Dedifferentiated amniotic fluid mesenchymal stem cell (primary cell): ENCODE results near the gene TACC2.

Experiments
- DNase-seq: peaks from one replicate; pipeline ENCODE4 v3.0.0-alpha.2; 2016; ENCODE audit errors: extremely low spot score

The TACC2 gene

DNA sequence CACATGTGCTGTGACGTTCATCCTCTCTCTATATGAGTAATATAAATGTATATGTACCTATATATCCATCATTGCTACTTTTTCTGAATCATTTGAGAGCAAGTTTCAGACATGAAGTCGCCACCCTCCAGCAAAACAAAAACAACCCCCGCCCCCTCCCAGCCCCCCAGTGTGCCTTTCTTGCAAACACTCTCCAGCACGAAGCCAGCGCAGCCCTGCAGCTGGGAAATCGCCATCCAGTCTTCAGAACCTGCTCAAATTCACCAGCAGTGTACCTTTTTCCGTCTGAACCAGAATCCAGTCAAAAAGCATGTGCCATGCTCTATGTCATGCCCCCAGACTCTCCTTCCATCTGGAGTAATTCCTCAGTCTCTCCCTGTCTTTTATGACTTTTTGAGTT lies 135.8 kb downstream of the TACC2 start:
- no peak for DNase-seq

DNA sequence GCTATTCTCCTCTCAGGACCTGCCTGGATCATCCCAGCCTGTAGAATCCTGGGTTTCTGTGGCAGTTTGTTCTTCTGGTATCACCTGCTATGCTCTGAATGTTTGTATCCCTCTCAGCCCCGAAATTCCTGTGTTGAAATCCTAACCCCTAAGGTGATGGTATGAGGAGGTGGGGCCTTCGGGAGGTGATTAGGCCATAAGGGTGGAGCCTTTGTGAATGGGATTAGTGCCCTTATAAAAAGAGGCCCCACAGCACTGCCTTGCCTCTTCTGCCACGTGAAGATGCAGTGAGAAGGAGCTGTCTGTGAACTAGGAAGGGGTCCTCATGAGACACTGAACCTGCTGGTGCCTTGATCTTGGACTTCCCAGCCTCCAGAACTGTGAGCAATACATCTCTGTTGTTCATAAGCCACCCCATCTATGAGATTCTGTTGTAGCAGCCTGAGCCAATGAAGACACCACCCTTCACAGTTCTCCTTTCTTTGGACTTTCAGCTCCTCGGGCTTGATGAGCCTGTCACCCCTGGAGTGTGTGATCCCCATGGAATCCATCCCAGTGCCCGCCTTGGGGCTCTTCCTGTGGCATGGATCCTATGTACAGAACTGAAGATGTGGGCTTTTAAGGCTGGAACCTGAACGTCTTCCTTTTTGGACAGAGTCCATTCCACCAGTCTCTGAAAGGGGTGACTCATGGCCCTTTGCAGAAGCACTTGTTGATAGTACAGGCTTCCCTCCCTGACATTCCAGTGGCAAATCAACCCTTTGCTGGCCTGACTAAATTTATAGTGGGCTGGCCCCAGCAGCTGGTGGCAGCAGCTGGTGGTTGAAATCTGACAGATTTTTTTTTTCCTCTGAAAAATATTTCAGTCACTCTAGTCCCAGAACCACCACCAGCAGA lies 138.0 kb downstream of the TACC2 start:
- DNase-seq: peak; percentile 79

DNA sequence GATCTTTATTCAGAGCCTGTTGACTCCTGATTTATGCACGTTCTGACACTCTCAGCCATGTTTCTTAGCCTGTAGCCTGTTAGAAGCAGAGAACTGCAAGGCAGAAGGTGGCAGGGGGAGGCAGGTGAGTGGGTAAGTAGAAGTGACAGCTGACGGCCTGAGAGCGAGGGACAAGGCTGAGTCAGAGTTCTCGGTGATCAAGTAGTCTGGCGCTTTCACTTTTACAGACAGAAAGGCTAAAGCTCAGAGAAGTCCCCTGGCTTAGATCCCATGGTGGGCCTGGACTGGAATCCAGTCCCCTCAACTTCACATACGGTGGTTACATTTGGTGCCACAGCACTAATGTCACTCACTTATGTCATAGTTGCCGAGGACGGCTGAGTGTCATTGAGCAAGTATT lies 139.0 kb downstream of the TACC2 start:
- no peak for DNase-seq

DNA sequence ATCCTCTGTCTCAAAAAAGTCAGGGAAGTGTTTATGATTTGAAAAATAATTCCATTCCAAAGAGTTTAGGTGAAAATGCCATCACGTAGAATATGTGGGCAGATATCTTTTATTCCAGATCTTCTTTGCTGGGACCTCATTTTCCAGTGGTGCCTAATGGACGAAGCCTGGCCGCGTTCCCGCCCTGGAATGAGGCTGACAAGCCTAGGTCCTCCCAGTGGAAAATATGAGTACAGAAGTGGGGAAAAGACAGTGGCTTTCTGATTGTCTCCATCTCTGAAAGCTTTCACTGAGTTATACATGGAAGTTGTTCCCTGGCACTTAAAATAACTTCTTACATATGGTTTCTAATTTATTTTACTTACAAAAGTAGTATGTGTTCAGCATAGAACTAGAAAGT lies 139.4 kb downstream of the TACC2 start:
- peak; percentile 56 for DNase-seq

DNA sequence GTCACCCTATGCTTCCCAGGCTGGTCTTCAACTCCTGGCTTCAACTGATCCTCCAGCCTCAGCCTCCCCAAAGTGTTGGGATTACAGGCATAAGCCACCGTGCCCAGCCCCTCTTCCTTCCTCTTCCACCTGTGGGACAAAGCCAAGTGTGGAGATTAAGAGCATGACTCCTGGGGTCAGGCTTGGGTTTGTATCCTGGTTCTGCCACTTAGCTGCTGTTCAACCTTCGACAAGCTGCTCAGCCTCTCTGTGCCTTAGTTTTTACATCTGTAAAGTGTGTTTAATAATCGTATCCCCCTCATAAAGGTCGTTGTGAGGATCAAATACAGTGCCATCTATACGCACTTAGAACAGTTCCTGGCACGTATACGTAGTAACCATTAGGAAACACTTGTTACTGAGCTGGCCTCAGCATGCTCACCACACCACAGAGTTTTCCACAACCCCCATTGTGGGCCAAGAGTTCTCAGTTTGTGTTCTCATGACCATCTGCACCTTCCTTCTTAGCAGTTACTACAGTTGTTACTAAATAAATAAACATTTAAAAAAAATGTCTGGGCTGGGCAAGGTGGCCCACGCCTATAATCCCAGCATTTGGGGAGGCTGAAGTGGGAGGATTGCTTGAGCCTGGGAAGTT lies 141.6 kb downstream of the TACC2 start:
- DNase-seq: no peak

DNA sequence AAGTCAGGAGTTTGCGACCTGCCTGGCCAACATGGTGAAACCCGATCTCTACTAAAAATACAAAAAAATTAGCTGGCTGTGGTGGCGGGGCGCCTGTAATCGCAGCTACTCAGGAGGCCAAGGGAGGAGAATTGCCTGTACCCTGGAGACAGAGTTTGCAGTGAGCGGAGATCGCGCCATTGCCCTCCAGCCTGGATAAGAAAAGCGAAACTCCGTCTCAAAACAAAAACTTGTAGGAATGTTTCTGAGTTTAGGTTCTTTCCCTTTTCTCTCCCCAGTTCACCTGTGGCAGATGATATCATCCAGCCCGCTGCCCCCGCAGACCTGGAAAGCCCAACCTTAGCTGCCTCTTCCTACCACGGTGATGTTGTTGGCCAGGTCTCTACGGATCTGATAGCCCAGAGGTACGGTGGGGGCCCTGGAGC lies 143.4 kb downstream of the TACC2 start:
- DNase-seq: no peak

DNA sequence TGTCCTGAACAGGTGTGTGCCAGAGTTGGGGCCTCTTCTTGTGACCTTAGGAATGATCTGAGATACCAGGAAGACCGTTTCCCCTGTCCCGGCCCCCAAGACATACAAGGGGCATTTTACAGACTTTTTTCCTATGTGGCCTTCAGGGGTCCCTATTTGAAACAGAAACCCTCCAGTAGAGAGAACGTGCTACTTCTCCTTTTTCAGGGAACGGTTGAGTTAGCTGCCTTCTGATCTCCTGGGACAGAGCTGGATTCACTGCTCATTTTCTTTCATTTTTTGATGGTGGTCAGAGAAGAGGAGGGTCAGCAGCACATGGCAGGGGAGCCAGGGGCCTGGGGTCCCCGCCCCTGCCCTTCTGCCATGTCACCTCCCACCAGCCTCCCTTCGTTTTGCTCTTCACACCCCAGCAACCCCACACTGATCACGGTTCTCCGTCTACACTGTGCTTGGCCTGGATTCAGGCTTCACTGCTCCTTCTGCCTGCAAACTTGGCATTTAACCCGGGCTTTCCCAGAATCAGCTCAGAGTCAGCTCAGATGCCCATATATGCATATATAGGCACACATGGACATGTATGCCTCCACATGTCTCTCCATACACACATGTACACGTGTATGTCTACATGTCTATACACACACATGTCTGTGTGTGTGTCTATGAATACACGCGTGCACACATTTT lies 144.1 kb downstream of the TACC2 start:
- no peak for DNase-seq

DNA sequence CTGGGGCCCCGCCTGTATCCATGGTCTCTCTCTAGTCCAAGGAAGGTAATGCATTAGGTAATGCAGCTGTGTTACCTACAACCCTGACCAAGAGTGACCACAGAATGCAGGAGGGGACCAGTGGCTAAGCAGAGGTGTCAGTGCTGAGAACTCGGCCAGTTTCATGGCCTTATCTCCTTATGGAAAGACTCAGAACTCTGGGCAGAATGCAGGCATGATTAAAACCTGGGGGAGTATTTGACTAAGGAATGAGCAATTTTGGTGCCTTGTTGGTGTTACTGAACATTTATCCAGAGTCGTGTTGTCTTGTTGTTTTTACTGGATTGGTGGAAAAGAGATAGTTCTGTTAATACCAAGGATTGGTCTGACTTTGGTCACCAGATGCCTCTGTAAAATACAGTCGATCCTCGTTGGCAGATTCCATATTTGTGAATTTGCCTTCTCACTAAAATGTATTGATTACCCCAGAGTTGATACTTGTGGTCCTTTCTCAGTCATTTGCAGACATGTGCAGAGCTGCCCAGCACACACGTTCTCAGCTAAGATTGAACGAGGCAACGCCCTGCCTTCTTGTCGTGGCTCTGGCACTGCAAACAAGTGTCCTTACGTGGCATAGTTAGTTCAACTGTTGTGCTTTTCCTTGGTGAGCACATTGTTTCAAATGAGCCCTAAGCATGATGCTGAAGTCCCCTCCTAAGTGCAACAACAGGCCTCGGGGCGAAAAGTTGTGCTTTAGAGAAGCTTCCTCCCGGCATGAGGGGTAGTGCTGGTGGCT lies 146.5 kb downstream of the TACC2 start:
- DNase-seq: no peak

DNA sequence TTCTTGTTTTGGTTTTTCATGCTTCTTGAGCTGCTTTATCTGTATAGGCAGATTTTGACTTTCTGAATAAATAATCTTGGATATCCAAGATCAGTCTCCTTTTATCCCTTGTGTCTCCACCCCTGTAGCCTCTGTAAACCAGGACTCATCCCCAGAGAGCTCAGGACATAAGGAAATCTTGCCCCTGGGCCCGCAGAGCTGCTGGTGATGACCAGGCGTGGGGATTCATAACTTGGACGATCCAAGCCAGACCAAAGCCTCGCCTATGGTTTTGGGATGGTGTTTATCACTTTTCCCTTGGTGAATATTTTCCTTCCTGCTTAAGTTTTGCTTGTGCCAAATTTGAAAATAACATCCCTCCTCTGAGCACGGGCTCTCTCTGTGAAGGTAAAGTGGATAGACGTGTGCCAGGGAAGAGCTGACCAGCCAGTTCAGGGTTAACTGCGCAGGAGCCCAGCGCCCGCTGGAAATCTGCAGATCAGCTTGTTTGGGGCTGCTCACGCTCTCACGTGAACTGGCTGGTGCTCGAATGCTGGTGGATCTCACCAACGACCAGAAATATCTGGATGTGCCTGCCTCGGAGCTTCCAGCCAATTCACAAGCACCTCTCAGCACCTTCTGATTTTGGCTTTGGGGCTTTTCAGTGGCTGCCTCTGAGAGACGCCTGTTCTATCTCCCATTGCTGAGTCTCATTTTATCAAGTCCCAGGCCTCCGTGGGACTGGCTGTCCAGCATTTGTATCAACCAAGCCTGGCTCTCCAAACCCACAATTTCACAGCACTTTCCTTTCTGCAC lies 150.1 kb downstream of the TACC2 start:
- DNase-seq: no peak

DNA sequence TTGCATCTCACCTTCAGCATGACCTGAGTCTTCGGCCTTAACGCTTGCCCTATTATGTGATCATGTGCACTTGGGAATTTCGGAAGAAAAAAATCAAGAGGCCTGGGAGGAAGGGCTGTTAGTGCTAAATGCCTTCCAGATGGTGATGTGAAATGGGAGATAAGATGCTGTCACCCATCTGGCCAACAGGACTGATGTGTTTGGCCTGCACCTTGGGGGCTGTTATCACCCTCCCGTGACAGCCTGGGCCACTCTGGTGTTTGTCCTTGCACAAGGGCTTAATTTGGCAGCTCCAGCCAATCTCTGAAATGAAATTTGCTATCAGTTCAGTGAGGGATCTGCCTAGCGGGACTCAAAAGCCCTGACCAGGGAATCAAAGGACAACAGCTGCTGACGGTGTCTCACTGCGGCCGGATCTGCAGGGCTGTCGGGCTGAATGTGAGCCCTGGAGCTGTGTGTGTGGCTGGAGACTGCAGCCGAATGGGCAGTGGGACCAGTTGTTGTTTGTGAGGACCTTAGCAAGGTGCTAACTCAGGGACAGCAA lies 150.7 kb downstream of the TACC2 start:
- DNase-seq: no peak

DNA sequence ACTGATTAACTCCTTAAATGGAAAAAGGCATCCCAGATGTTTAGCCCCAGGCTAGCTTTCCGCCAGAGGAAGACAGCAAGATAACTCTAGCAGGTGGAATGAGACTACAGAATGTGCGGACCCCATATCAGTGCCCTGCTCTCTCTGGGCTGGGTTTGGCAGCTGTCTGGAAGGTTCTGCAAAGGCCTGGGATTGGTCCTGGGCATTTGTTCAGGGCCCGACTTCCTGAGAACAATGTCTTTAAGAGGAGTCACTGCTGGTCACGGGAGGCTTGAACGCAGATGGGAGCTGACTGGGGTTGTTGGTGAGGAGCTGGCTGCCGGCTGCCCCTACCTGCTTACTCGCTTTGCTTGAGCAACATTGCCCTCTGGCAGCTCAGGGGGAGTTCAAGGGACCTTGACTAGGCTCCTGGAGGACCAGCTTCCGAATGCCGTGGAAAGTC lies 151.5 kb downstream of the TACC2 start:
- DNase-seq: no peak

DNA sequence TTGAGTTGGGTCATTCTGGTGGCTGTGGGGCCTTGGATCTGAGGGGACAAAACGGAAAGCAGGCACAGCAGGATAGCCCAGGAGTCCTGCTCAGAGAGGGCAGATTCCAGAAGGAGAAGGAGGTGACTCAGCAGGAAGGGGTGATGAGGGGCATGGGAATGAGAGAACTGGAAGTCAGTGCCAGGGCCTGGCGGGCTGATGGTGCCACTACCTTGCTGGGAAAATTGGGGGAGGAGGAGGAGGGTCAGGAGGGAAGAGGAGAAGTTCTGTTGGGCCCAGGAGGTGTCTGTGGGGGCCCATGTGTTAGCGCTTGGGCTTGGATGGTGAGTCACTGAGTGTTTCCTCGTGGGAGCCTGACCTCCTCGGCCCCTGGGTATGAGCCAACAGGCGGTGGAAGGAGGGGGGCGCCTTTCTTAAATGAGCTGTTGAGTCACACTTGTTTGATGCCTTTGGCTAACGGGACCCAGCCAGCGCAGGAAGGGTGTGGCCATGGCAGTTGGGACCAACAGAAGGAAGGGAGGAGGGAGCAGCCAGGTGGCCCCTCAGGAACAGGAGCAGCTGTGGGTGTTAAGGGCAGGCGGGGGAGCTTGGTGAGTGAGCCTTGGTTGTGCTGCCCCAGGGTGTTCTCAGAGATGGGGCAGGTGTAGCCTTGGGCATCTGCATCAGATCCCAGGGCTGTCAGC lies 152.1 kb downstream of the TACC2 start:
- DNase-seq: peak; percentile 80

DNA sequence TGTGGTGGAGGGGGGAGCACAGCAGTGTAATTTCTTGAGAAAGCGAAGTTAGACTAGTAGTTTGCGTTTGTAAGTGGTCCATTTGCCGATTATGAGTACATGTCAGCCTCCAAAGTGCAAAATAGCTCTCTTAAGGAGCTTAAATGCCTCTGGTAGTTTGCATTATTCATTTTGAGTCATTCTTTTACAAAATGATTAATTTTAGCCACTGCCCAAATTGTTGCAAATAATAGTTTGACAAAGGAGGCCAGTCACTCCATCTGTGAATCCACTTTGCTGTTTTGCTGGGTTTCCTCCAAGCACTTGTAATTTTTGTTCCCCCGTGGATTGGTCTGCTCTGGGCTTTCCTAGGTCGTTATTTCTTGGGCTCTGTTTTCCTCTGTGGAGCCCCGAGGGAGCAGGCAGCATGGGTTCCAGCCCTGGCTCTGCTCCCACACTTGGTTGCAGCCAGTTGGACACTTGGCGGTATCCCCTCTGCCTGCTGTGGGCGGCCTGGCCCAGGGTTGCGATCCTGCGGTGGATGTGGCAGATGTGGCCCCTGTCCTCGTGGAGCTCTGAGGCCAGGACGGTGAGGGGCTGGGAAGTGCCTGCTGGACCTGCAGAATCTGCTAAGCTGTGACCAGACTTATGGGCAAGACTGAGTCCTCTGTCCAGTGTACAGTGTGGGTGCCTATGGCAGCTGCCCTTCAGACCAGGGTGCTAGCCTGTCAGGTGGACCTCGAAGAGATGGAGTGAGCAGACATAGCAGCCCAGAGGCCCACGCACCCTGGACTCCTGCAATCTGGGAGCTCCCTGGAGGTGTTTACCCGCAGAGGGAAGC lies 153.1 kb downstream of the TACC2 start:
- no peak for DNase-seq

DNA sequence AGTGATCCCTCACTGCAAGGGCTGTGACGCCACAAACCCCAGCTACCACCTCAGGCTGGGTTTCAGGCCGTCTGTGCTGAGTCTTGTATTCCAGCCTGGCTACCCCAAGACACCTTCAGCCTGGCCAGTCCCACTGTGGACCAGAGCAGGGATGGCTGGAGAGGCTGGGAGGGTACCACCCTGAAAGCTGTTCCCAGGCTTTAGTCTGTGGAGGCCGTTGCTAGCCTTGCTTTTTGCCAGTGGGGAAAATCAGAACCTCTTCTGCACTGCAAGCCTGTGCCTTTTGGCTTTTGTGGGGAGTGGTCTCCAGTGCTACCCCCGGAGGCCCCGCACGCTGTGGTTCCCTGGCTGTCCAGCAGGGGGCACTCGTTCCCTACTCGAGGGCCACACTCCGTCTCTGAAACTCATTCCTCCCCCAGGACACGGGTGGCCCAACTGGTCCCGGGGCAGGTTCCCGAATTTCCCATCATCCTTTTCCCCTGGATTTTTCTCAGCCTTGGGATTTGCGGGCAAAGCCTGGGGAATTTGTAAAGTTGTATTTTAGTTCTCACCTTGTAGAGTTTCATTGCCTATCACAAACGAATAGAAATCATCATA lies 153.8 kb downstream of the TACC2 start:
- no peak for DNase-seq

DNA sequence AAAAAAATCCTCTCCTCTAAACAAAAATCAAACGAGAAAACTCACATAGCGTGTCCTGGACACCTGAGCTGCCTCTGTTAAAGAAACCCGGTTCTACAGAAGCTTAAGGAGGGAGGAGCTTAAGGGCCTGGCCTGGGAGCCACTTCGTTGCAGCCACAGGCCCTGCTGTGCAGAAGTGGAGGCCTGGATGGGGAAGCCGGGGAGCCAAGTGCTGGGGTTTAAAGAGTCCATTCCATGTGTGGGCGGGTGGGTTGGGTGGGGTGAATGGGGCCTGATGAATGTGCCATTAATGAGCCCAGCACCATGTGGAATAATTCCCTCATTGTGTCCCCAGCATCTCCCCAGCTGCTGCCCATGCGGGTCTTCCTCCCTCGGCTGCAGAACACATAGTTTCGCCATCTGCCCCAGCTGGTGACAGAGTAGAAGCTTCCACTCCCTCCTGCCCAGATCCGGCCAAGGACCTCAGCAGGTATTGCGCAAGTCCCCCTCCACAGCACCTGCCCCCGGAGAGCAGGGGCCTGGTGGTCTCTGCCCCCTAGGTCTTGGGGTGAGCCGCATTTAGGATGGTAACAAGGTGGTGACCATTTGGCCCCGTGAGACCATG lies 154.4 kb downstream of the TACC2 start:
- no peak for DNase-seq

DNA sequence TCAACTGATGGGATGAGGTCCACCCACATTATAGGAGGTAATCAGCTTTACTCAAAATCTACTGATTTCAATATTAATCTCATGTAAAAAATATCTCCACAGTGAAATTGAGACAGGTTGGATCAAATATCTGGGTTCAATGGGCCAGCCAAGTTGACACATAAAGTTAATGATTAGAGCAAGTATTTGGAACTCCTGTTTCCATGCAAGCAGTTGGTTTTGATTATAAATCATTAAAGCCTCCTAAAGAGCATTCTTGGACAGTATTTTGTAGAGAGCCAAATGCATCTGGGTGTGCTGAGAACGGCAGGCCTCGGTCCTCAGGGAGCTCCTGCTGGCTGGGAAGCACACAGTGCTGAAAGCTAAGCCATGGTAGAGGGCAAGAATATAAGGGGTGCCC lies 155.2 kb downstream of the TACC2 start:
- DNase-seq: no peak

DNA sequence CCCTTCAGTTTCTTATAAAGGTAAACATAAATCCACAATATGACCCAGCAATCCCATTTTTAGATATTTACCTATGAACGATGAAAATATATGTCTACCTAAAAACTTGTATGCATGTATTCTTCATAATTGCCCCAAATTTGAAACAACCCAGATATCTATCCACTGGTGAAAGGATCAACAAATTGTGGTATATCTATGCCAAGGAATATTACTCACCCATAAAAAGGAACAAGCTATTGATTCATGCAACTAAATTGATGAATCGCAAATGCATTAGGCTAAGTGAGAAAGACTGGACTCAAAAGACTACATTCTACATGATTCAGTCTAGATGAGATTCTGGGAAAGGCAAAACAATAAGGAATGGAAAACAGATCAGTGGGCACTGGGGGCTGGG lies 156.2 kb downstream of the TACC2 start:
- DNase-seq: no peak

DNA sequence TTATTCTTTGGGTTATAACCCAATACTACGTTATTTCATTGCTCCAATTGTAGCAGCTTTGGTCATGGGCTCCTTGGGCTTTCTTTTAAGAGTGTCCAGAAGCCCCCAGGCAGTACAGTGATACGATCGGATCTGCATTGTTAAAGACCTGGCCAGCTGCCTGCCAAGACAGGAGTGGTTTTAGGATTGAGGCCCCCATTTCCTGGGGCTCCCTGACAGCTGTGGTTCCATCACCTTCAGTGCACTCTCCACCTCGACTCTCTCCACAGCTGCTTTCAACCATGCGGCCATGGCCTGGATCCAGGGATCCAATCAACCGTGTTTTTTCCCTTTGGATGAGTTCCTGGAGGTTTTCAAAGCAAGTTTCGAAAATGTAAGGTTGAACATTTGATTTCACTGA lies 158.7 kb downstream of the TACC2 start:
- DNase-seq: no peak
